Esophagus muscularis mucosa (tissue), 4 donors: Measurements from ENCODE around the gene TMED5. TPM values are rescaled to one million over a fixed set of nuclear protein-coding genes. Genes with fewer than 3 reads are reported as not detected.

ENCODE experiments used
- DNase-seq: peaks from one replicate; pipeline ENCODE4 v3.0.0-alpha.2; 2017; ENCODE audit errors: extremely low spot score
- H3K27ac ChIP-seq, 4 donors: fragments of 200-600 bp; sonication (generic); replicated peaks in 1 of 4; 1 replicate in 3 of 4; 2 replicates in 1 of 4; pipeline ENCODE4 v1.5.1; 2016 to 2019; ENCODE audit warnings: mild to moderate bottlenecking in 1 of 4
- H3K27me3 ChIP-seq, 4 donors: fragments of 200-600 bp; sonication (generic); one replicate each; pipeline versions ENCODE4 v1.5.1 to v1.6.0; 2016 to 2019
- H3K36me3 ChIP-seq, 4 donors: fragments of 200-600 bp; sonication (generic); one replicate each; pipeline ENCODE4 v1.5.1; 2016 to 2019
- H3K4me1 ChIP-seq, 4 donors: fragments of 200-600 bp; sonication (generic); one replicate each; pipeline ENCODE4 v1.5.1; 2016 to 2019
- H3K4me3 ChIP-seq, 4 donors: fragments of 200-600 bp; sonication (generic); 1 replicate in 2 of 4; 2 replicates in 2 of 4; pipeline ENCODE4 v1.5.1; 2016 to 2019; ENCODE audit warnings: mild to moderate bottlenecking in 4 of 4, moderate library complexity in 1 of 4
- H3K9me3 ChIP-seq, 4 donors: fragments of 200-600 bp; sonication (generic); 1 replicate in 3 of 4; 2 replicates in 1 of 4; pipeline ENCODE4 v1.5.1; 2016 to 2019
- EP300 ChIP-seq: sonication (generic); formaldehyde crosslinking; IDR thresholded peaks from one replicate; pipeline ENCODE4 v1.6.1; 2017; ENCODE audit warnings: antibody characterized with exemption
- POLR2A ChIP-seq: fragments of 450-650 bp; IDR thresholded peaks from one replicate; pipeline ENCODE4 v1.6.1; 2017; ENCODE audit warnings: antibody characterized with exemption, moderate library complexity, mild to moderate bottlenecking, low read depth
- POLR2AphosphoS5 ChIP-seq, 2 donors: sonication (generic); formaldehyde crosslinking; IDR thresholded peaks; one replicate each; pipeline ENCODE4 v1.6.1; 2017; ENCODE audit warnings: antibody characterized with exemption in 2 of 2
- WGBS: methylation state at CpG from one replicate; pipeline ENCODE4 v1.1.5; 2018; 5-methylcytosine and 5-hydroxymethylcytosine counted together
- intact Hi-C: fragments of 100-400 bp; cut with DNase I; formaldehyde crosslinking; loops from one replicate; pipeline ENCODE4 v1.15.1; 2023
- small RNA-seq, 3 donors: library from RNA; depleted of rRNA; stranded (forward); fragments of <200 nt; gene quantifications; one replicate each; pipeline ENCODE3, GENCODE V24; 2016
- total RNA-seq, 4 donors: library from RNA; depleted of rRNA; stranded (reverse); fragments of >200 nt; gene quantifications; one replicate each; pipeline versions ENCODE4 v1.1.0 to v1.2.1, GENCODE V29; 2016
- TF ChIP-seq, protein P1 (sequence below), 3 experiments: fragments of 200-600 bp in 2 of 3; fragments of 450-650 bp in 1 of 3; sonication (generic) in 2 of 3; IDR thresholded peaks; one replicate each; pipeline ENCODE4 v1.5.1; 2017 to 2019; ENCODE audit warnings: antibody characterized with exemption in 3 of 3, mild to moderate bottlenecking in 2 of 3, moderate library complexity in 1 of 3

TMED5 gene
- total RNA-seq, 4 donors from 2014 or later: 45.7 to 72.6 (median 59.2) TPM

DNA sequence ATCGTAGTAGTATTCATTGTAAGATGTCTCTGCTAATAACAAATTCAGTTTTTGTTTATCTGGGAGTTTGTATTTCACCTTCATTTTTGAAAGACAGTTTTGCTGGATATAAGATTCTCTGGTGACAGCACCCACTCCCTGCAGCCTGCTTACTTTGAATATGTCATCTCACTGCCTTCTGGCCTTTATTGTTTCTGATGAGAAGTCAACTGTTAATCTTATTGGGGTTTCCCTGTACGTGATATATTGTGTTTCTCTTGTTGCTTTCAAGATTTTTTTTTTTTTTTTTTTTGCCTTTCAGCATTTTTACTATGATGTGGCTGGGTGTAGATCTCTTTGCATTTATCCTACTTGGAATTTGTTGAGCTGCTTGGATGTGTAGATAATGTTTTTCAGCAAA is 71.9 kb downstream of the TMED5 start:
- no peak for DNase-seq
- 97% methylated on average over 2 of the region's 2 CpGs for WGBS
- Histone ChIP-seq H3K9me3 (no peaks in the 10 kb centered on the region), H3K4me3 (no peak overlapping the region), H3K4me1 (peaks cover 0 to 12% (median 10%) of the 10 kb centered on the region in 4 donors), H3K27me3 (no peaks in the 10 kb centered on the region), H3K36me3 (peaks cover 0 to 8% (median 4%) of the 10 kb centered on the region in 4 donors), H3K27ac (no peak overlapping the region)
- TF ChIP-seq POLR2A (no peak), POLR2AphosphoS5 (IDR thresholded peaks at IDR 0.05) (no peak), EP300 (no peak)
- TF ChIP-seq, protein P1, sequence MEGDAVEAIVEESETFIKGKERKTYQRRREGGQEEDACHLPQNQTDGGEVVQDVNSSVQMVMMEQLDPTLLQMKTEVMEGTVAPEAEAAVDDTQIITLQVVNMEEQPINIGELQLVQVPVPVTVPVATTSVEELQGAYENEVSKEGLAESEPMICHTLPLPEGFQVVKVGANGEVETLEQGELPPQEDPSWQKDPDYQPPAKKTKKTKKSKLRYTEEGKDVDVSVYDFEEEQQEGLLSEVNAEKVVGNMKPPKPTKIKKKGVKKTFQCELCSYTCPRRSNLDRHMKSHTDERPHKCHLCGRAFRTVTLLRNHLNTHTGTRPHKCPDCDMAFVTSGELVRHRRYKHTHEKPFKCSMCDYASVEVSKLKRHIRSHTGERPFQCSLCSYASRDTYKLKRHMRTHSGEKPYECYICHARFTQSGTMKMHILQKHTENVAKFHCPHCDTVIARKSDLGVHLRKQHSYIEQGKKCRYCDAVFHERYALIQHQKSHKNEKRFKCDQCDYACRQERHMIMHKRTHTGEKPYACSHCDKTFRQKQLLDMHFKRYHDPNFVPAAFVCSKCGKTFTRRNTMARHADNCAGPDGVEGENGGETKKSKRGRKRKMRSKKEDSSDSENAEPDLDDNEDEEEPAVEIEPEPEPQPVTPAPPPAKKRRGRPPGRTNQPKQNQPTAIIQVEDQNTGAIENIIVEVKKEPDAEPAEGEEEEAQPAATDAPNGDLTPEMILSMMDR (IDR thresholded peaks at IDR 0.05): no peak
- intact Hi-C loops: no loop called here

DNA sequence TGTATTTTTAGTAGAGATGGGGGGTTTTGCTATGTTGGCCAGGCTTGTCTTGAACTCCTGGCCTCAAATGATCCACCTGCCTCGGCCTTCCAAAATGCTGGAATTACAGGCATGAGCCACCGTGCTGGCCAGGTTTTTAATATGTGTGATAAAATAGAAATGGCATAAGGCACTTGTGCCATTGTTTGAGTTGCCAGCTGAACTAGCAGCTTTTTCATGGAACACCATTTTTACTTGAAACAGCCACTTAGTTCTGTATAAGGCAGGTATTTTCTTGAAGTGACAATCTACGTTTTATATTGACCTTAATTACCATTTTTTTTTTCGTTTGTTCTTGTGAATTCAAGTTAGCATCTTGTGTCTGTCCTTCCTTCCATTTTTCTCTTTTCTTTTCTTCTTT is 72.8 kb downstream of the TMED5 start:
- WGBS: 97% methylated on average over 4 of the region's 4 CpGs
- no peak overlapping the region for H3K4me3 ChIP-seq
- H3K27me3 ChIP-seq: no peaks in the 10 kb centered on the region
- H3K4me1 ChIP-seq: peaks cover 0 to 12% (median 10%) of the 10 kb centered on the region in 4 donors
- peaks cover 0 to 8% (median 4%) of the 10 kb centered on the region in 4 donors for H3K36me3 ChIP-seq
- TF ChIP-seq POLR2AphosphoS5 (IDR thresholded peaks at IDR 0.05) (no peak), EP300 (no peak), POLR2A (no peak)
- TF ChIP-seq, protein P1 (IDR thresholded peaks at IDR 0.05): no peak
- H3K9me3 ChIP-seq: no peaks in the 10 kb centered on the region
- DNase-seq: no peak
- no peak overlapping the region for H3K27ac ChIP-seq
- intact Hi-C loops: no loop called here

DNA sequence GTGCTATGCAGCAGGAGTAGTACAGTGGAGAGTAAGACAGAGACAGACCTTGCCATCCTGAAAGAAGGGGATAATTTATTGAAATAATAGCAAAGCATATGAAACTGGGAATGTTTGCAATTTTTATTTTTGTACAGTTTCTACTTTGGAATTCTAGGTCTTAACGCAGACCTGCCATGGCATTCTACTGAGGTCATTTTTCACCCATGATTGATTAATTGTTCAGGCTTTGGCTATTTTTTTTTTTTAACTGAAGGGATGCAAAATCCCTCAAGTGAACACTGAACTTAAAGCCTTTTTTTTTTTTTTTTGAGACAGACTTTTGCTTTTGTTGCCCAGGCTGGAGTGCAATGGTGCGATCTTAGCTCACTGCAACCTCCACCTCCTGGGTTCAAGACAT is 74.0 kb downstream of the TMED5 start:
- H3K9me3 ChIP-seq: no peaks in the 10 kb centered on the region
- TF ChIP-seq, protein P1 (IDR thresholded peaks at IDR 0.05): no peak
- TF ChIP-seq POLR2A: no peak
- TF ChIP-seq POLR2AphosphoS5 (IDR thresholded peaks at IDR 0.05): no peak
- TF ChIP-seq EP300: no peak
- no peak for DNase-seq
- peaks cover 0 to 8% (median 4%) of the 10 kb centered on the region in 4 donors for H3K36me3 ChIP-seq
- no peaks in the 10 kb centered on the region for H3K27me3 ChIP-seq
- intact Hi-C loops: no loop called here
- no peak overlapping the region for H3K27ac ChIP-seq
- H3K4me3 ChIP-seq: no peak overlapping the region
- WGBS: 70% methylated on average over 2 of the region's 2 CpGs
- peaks cover 0 to 5% (median 4%) of the 10 kb centered on the region in 4 donors for H3K4me1 ChIP-seq

DNA sequence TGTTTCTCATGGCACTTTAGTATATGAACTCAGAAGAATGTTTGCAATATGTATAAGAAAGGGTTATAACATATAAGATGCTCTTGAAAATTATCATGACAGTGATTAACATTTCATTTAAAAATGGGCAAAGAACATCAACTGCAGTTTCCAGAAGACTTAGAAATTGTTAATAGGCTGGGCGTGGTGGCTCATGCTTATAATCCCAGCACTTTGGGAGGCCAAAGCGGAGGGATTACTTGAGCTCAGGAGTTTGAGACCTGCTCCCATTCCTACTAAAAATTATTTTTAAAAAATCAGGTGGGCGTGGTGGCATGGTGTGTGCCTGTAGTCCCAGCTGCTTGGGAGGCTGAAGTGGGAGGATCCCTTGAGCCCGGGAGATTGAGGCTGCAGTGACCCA is 78.1 kb downstream of the TMED5 start:
- Histone ChIP-seq H3K9me3 (no peaks in the 10 kb centered on the region), H3K27ac (no peak overlapping the region), H3K36me3 (peaks cover 0 to 6% (median 2%) of the 10 kb centered on the region in 4 donors), H3K4me1 (peaks cover 0 to 7% (median 2%) of the 10 kb centered on the region in 4 donors), H3K27me3 (no peaks in the 10 kb centered on the region), H3K4me3 (no peak overlapping the region)
- intact Hi-C loops: no loop called here
- TF ChIP-seq, protein P1 (IDR thresholded peaks at IDR 0.05): no peak
- no peak for TF ChIP-seq POLR2A
- 98% methylated on average over 4 of the region's 4 CpGs for WGBS
- DNase-seq: no peak

Small RNA genes within 50 kb of the gene (small RNA-seq; reads per million reads assigned to genes)
- 0 reads per million in 3 donors for gene AC126124.1

Other genes starting within 250 kb of the TMED5 start
- gene DIPK1A, start 219.0 kb downstream of the TMED5 start, total RNA-seq: 10 to 100 TPM; 21.5 to 35.3 (median 32.7) TPM
- gene MTF2, start 101.1 kb downstream of the TMED5 start, total RNA-seq: 10 to 100 TPM in 2 of 4 donors, 1 to 10 TPM in 2; 7.1 to 13.4 (median 9.9) TPM
- 1 to 10 TPM; 1.4 to 4.6 (median 1.8) TPM for gene CCDC18, start 311 bp upstream of the TMED5 start, total RNA-seq
- 10 to 100 TPM; 20.3 to 32.5 (median 27.5) TPM for gene DR1, start 165.5 kb upstream of the TMED5 start, total RNA-seq